ENCODE measurements around the gene PFDN2. TPM values are rescaled to one million over a fixed set of nuclear protein-coding genes. Genes with fewer than 3 reads are reported as not detected.

Gene PFDN2
- polyA plus RNA-seq, 1 of the 3 experiments (the other 2 are of a cell fraction): 445 TPM

DNA sequence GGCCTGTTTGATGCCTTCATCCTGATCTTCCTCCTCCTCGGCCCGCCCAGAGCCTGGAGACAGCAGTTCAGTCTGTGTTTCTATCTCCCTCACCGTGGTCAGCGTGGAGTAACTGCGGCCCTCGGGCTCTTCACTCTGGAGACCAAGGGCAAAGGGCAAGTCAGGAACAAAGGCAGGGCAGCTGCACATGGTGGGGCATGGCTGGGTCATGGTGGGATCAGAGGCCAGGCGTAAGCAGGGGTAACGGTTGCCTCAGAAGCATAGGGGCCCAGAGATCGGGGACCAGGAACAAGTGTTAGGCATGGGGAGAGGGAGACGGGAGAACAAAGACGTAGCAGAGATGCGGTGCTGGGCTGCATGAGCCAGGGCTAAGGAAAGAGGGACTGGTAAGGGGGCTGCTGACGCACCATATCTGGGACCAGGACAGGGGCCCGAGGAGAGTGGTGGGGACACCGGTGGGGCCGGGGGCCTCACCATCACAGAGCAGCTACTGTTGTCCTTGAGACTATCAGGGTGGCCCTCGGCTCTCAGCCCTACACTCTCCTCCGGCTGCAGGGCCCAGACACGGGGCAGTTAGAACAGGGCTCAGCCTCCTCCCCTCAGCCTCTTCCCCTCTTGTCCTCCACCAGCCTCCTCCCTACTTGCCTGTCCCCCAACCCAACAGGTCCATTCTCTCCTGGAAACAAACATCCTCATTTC lies 44.9 kb downstream of the PFDN2 start:
- no peak overlapping the region for H3K4me2 ChIP-seq
- H3K79me2 ChIP-seq (ENCODE audit: insufficient read depth): no peaks in the 10 kb centered on the region
- H3K9me3 ChIP-seq: no peaks in the 10 kb centered on the region
- H3F3A ChIP-seq (replicated peaks; ENCODE audit: insufficient read depth): no peaks in the 10 kb centered on the region
- CTCF ChIA-PET: interaction anchor here (1.1 to 22.7 kb wide), 3 partner anchors 10 to 63 kb away, joined by 3 to 198 read pairs (median 5); partner anchors contain the start of gene KLHDC9
- no peaks in the 10 kb centered on the region for H3K27me3 ChIP-seq (ENCODE audit: insufficient read depth)
- TF ChIP-seq EZH2phosphoT487 (IDR thresholded peaks at IDR 0.05; ENCODE audit: borderline replicate concordance, low read depth): no peak
- TF ChIP-seq MXI1 (IDR thresholded peaks at IDR 0.05; ENCODE audit: low read depth, low read length): no peak
- no peak for TF ChIP-seq FOSL2 (IDR thresholded peaks at IDR 0.05; ENCODE audit: borderline replicate concordance, low read depth)
- TF ChIP-seq, protein P1, sequence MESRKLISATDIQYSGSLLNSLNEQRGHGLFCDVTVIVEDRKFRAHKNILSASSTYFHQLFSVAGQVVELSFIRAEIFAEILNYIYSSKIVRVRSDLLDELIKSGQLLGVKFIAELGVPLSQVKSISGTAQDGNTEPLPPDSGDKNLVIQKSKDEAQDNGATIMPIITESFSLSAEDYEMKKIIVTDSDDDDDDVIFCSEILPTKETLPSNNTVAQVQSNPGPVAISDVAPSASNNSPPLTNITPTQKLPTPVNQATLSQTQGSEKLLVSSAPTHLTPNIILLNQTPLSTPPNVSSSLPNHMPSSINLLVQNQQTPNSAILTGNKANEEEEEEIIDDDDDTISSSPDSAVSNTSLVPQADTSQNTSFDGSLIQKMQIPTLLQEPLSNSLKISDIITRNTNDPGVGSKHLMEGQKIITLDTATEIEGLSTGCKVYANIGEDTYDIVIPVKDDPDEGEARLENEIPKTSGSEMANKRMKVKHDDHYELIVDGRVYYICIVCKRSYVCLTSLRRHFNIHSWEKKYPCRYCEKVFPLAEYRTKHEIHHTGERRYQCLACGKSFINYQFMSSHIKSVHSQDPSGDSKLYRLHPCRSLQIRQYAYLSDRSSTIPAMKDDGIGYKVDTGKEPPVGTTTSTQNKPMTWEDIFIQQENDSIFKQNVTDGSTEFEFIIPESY (IDR thresholded peaks at IDR 0.05; ENCODE audit: borderline replicate concordance, low read depth): no peak
- TF ChIP-seq RCOR1 (IDR thresholded peaks at IDR 0.05; ENCODE audit: low read length): no peak
- no peak for TF ChIP-seq CHD2 (IDR thresholded peaks at IDR 0.05; ENCODE audit: low read length, partially characterized antibody)
- no peak for TF ChIP-seq ELF1 (IDR thresholded peaks at IDR 0.05)
- TF ChIP-seq TAF1 (IDR thresholded peaks at IDR 0.05; ENCODE audit: borderline replicate concordance, low read depth, low read length): no peak
- TF ChIP-seq FOXM1 (IDR thresholded peaks at IDR 0.05; ENCODE audit: low read depth): no peak
- TF ChIP-seq, protein P2, sequence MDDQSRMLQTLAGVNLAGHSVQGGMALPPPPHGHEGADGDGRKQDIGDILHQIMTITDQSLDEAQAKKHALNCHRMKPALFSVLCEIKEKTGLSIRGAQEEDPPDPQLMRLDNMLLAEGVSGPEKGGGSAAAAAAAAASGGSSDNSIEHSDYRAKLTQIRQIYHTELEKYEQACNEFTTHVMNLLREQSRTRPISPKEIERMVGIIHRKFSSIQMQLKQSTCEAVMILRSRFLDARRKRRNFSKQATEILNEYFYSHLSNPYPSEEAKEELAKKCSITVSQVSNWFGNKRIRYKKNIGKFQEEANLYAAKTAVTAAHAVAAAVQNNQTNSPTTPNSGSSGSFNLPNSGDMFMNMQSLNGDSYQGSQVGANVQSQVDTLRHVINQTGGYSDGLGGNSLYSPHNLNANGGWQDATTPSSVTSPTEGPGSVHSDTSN (IDR thresholded peaks at IDR 0.05): no peak
- TF ChIP-seq POLR2AphosphoS5 (IDR thresholded peaks at IDR 0.05; ENCODE audit: low read depth, low read length): no peak
- TF ChIP-seq NRF1 (IDR thresholded peaks at IDR 0.05; ENCODE audit: low read depth, low read length): no peak
- no peak overlapping the region for H2AFZ ChIP-seq (ENCODE audit: low read depth)
- no peaks in the 10 kb centered on the region for H4K20me1 ChIP-seq (ENCODE audit: insufficient read depth)
- no peak overlapping the region for H3K9ac ChIP-seq
- no peak for DNase-seq
- WGBS (ENCODE audit: low lambda C conversion rate): 91% methylated on average over 19 of the region's 19 CpGs
- no peaks in the 10 kb centered on the region for H3K36me3 ChIP-seq (replicated peaks in 1 of 2; ENCODE audit: control insufficient read depth in 1 of 2, insufficient read depth in 2 of 2, low read length in 1 of 2)
- H3K4me3 ChIP-seq (ENCODE audit: low read depth in 2 of 2, low read length in 1 of 2): no peak overlapping the region
- no peaks in the 10 kb centered on the region for H3K4me1 ChIP-seq (ENCODE audit: control insufficient read depth in 1 of 2, insufficient read depth in 2 of 2, low read depth in 1 of 2, low read length in 1 of 2)
- no peak overlapping the region for H3K27ac ChIP-seq (ENCODE audit: low read depth in 2 of 2, low read length in 1 of 2)
- POLR2A ChIA-PET: no interaction called here
- H3K9me2 ChIP-seq: no peaks in the 10 kb centered on the region

DNA sequence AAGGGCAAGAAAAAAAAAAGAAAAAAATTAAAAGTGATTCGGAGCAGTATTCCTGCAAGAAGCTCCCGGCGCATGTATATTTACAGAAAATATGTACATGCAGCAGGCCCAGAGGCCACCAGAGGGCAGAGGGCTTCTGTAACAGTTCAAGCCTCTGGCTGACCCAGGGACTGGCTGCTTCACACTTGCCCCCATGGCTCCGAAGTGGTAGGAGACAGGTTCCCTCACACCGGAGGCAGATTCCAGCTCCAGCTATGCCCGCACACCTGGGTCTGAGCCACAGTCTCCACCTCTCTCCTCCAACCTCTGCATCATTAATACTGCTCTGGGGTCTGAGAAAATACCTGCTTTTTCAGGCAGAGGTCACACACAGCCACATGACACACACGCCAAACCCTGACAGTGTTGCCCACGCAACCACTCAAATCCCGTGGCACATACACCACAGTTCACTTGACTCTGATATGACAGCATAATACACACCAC lies 45.9 kb downstream of the PFDN2 start:
- no peak overlapping the region for H2AFZ ChIP-seq (ENCODE audit: low read depth)
- H3K4me1 ChIP-seq (ENCODE audit: control insufficient read depth in 1 of 2, insufficient read depth in 2 of 2, low read depth in 1 of 2, low read length in 1 of 2): no peaks in the 10 kb centered on the region
- peak; percentile 76 for DNase-seq
- no peak overlapping the region for H3K4me3 ChIP-seq (ENCODE audit: low read depth in 2 of 2, low read length in 1 of 2)
- H3K79me2 ChIP-seq (ENCODE audit: insufficient read depth): no peaks in the 10 kb centered on the region
- WGBS (ENCODE audit: low lambda C conversion rate): 85% methylated on average over 9 of the region's 9 CpGs
- CTCF ChIA-PET: interaction anchor here (0.6 to 22.7 kb wide), 13 partner anchors 10 to 310 kb away, joined by 3 to 198 read pairs (median 3); partner anchors contain the start of genes KLHDC9 and TSTD1
- no peaks in the 10 kb centered on the region for H3K9me3 ChIP-seq
- no peaks in the 10 kb centered on the region for H3K27me3 ChIP-seq (ENCODE audit: insufficient read depth)
- POLR2A ChIA-PET: no interaction called here
- H3K27ac ChIP-seq (ENCODE audit: low read depth in 2 of 2, low read length in 1 of 2): no peak overlapping the region
- H3F3A ChIP-seq (replicated peaks; ENCODE audit: insufficient read depth): no peaks in the 10 kb centered on the region
- no peaks in the 10 kb centered on the region for H3K36me3 ChIP-seq (replicated peaks in 1 of 2; ENCODE audit: control insufficient read depth in 1 of 2, insufficient read depth in 2 of 2, low read length in 1 of 2)
- no peaks in the 10 kb centered on the region for H4K20me1 ChIP-seq (ENCODE audit: insufficient read depth)
- TF ChIP-seq RAD21 (IDR thresholded peaks at IDR 0.05; ENCODE audit: low read length) (peak; percentile 49), SMC3 (IDR thresholded peaks at IDR 0.05; ENCODE audit: low read depth, low read length) (peak; percentile 58), TAF1 (IDR thresholded peaks at IDR 0.05; ENCODE audit: borderline replicate concordance, low read depth, low read length) (no peak)
- TF ChIP-seq, protein P3, sequence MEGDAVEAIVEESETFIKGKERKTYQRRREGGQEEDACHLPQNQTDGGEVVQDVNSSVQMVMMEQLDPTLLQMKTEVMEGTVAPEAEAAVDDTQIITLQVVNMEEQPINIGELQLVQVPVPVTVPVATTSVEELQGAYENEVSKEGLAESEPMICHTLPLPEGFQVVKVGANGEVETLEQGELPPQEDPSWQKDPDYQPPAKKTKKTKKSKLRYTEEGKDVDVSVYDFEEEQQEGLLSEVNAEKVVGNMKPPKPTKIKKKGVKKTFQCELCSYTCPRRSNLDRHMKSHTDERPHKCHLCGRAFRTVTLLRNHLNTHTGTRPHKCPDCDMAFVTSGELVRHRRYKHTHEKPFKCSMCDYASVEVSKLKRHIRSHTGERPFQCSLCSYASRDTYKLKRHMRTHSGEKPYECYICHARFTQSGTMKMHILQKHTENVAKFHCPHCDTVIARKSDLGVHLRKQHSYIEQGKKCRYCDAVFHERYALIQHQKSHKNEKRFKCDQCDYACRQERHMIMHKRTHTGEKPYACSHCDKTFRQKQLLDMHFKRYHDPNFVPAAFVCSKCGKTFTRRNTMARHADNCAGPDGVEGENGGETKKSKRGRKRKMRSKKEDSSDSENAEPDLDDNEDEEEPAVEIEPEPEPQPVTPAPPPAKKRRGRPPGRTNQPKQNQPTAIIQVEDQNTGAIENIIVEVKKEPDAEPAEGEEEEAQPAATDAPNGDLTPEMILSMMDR (IDR thresholded peaks at IDR 0.05): peak; percentile 65
- no peak overlapping the region for H3K9ac ChIP-seq
- H3K9me2 ChIP-seq: no peaks in the 10 kb centered on the region
- H3K4me2 ChIP-seq: no peak overlapping the region
